ENCODE data around the gene EVPLL. TPM values are rescaled to one million over a fixed set of nuclear protein-coding genes. Genes with fewer than 3 reads are reported as not detected.
"Not testable (repeated sequence)": the region's sequence is repeated elsewhere in the genome, so short reads cannot be mapped to it uniquely, and the experiment has no call there.

EVPLL gene
- polyA plus RNA-seq, 3 donors, result 0.23 to 0.75 (median 0.50) TPM

DNA sequence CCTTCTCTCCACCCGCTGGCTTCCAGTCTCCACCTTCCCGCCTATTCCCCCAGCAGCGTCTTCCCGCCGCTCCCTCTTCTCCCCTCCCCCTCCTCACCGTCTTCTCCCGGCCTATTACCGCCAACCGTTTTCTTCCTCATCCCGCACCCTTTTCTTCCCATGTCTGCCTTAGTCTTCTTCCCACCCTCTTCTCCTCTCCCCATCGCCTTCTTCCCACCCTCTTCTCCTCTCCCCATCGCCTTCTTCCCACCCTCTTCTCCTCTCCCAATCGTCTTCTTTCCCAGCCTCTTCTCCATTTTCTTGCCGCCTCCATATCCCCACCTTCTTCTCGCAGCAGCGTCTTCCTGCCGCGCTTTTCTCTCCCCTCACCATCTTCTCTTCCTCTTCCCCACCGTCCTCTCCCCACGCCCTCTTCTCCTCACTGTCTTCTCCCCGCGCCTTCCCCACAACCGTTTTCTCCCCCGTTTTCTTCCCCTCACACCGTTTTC, 33.8 kb downstream of the EVPLL start:
- peak in 5 of 11 donors; percentile 20 to 56 (median 23) for DNase-seq (ENCODE audit: extremely low read depth in 1 of 11, low read depth in 9 of 11, low spot score in 4 of 11)

DNA sequence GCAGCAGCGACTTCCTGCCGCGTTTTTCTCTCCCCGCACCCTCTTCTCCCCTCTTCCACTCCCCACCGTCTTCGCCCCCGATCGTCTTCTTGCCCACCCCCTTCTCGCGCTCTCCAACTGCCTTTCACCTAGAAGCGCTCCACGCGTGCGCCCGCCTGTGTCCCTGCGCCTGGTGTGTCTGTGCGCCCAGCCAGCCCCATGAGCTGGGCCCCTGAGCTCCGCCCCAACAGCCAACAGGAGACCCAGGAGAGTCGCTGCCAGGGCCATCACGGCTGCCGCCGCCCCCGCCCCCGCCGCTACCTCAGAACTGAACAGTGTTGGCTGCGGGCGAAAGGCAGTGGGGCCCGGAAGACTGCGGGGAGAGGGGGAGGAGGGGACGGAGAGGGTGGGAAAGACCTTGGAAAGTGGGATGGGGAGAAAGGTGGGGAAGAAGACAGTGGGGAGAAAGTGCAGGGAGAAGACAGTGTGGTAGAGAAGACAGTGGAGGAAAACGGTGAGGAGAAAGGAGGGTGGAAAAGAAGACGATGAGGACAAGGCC, 34.5 kb downstream of the EVPLL start:
- not testable (repeated sequence) for DNase-seq (ENCODE audit: extremely low read depth in 1 of 11, low read depth in 9 of 11, low spot score in 4 of 11)

DNA sequence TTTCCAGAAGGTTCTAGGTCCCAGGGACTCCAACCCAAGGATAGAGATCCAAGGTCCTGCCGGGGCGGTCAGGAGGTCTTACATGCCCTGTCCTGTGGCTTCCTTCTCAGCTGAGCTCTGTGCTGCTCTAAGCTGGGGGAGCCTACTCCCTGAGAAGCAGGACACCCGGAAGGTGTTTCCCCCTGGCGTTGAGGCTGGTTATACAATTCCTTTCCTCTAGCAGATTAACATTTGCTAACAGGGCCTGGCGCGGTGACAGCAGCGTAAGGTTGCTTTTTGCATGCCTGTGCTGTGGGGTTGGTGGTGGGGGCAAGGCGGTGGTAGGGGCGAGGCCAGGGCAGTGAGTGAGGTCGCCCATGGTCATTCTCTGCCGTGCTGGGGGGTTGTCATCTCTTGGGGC, 43.9 kb downstream of the EVPLL start:
- DNase-seq (ENCODE audit: extremely low read depth in 1 of 11, low read depth in 9 of 11, low spot score in 4 of 11), result not testable (repeated sequence)

DNA sequence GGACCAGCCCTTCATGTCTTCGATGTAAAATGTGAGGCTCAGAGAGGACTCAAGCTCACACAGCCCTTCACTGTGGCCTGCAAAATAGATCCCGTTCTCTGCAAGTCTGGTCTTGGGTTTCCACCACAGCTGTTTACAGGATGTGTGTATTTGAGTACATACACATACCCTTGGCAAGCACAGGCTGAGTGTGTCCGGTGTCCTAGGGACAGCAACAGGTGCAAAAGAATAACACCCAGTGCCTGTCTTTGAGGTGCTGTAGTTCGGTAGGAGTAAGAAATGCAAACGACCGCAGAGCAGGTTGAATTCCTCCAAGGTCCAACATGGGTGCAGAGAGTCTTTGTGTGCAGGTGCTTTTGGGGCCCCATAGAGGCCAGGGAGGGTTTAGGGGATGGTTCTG, 44.9 kb downstream of the EVPLL start:
- not testable (repeated sequence) for DNase-seq (ENCODE audit: extremely low read depth in 1 of 11, low read depth in 9 of 11, low spot score in 4 of 11)

DNA sequence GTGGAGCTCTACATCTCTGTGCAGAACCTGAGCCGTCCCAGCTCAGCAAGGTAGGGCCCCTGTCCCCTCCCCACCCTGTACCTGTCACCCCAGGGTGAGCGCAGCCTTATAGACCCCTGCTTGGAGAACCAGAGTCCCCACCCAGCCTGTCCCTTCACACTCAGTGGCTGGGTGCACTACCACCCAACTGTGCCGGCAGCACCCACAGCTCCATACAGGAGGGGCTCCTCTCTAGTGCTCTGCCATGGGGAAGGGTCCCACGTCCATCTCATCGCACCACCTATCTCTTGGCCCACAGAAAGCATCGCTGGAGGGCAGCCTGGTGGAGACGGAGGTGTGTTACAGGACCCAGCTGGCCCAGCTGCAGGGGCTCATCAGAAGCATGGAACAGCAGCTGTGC, 45.4 kb downstream of the EVPLL start:
- DNase-seq (ENCODE audit: extremely low read depth in 1 of 11, low read depth in 9 of 11, low spot score in 4 of 11), result not testable (repeated sequence)

DNA sequence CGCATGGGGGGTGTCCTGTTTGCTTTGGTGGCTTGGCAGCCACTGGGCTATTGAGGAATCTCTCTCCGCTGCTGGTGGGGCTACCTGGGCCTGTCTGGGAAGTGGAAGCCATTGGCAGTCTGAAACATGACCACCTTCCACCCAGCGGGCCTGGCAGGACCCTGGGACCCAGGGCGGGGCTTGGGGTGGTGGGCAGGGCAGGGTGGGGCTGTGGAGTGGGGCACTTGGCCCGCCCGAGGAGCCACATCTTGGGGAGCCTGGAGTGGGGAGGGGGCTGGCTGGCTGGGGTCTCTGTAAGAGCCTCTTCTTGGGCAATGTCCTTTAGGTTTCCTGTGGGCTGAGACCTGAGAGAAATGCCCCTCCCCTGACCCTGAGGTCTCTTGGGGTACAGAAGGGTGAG, 48.0 kb downstream of the EVPLL start:
- not testable (repeated sequence) for DNase-seq (ENCODE audit: extremely low read depth in 1 of 11, low read depth in 9 of 11, low spot score in 4 of 11)

DNA sequence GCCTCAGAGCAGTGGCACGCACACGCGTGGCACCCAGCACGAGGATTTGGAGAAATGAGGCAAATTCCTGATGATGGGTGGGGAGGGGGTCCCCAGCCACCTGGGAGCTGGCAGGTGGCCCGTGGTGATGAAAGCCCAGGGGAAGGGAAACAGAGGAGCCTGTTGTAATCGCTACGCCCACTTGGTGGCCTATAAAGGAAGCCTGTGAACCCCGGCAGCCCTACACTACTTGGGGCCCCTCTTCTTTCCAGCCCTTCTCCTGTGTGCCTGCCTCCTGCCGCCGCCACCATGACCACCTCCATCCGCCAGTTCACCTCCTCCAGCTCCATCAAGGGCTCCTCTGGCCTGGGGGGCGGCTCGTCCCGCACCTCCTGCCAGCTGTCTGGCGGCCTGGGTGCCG, 49.1 kb downstream of the EVPLL start:
- DNase-seq (ENCODE audit: extremely low read depth in 1 of 11, low read depth in 9 of 11, low spot score in 4 of 11), result not testable (repeated sequence)

DNA sequence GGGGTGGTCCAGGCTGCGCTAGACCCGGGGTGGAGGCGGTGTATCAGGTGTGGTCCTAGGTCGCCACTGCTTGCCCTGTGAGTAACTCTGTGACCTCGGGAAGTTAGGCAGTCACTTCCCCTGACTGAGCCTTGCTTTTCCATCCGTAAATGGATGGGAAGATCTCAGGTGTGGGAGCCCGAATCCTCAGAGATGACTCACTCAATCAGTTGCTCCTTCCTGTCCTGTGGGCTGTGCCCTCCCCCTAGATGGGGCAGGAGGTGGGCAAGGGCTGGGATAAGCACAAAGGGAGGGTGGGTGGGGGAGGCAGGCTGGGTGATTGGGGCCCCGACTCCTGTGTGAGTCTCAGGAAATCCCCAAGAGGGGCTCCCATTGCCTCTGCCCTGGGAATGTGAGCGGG, 54.6 kb downstream of the EVPLL start:
- not testable (repeated sequence) for DNase-seq (ENCODE audit: extremely low read depth in 1 of 11, low read depth in 9 of 11, low spot score in 4 of 11)

Other genes with a start within 250 kb of the EVPLL start
- gene ALKBH5, start 193.9 kb upstream of the EVPLL start, polyA plus RNA-seq (ENCODE audit: insufficient read length in 3 of 3), result 10 to 100 TPM; 73.1 to 74.1 (median 73.3) TPM
- gene LLGL1, start 152.1 kb upstream of the EVPLL start, polyA plus RNA-seq (ENCODE audit: insufficient read length in 3 of 3), result 10 to 100 TPM; 26.7 to 40.5 (median 32.1) TPM
- gene FLII, start 119.0 kb upstream of the EVPLL start, polyA plus RNA-seq (ENCODE audit: insufficient read length in 3 of 3), result 100 to 1,000 TPM; 131 to 154 (median 142) TPM
- gene MIEF2, start 117.1 kb upstream of the EVPLL start, polyA plus RNA-seq (ENCODE audit: insufficient read length in 3 of 3), result 10 to 100 TPM; 12.2 to 19.2 (median 18.0) TPM
- 10 to 100 TPM; 43.4 to 50.2 (median 48.6) TPM for gene TOP3A, start 62.8 kb upstream of the EVPLL start, polyA plus RNA-seq (ENCODE audit: insufficient read length in 3 of 3)
- gene SMCR8, start 62.5 kb upstream of the EVPLL start, polyA plus RNA-seq (ENCODE audit: insufficient read length in 3 of 3), result 10 to 100 TPM; 15.8 to 17.9 (median 16.0) TPM
- 10 to 100 TPM; 52.1 to 57.8 (median 56.1) TPM for gene SHMT1, start 14.2 kb upstream of the EVPLL start, polyA plus RNA-seq (ENCODE audit: insufficient read length in 3 of 3)
- under 1 TPM in 1 of 3 donors, not detected in 2; 0.15 TPM for gene LGALS9C, start 99.0 kb downstream of the EVPLL start, polyA plus RNA-seq (ENCODE audit: insufficient read length in 3 of 3)

Data from renal cortex interstitium (tissue), 11 donors.